ENCODE measurements around the gene ARHGAP25.

The ARHGAP25 gene

DNA sequence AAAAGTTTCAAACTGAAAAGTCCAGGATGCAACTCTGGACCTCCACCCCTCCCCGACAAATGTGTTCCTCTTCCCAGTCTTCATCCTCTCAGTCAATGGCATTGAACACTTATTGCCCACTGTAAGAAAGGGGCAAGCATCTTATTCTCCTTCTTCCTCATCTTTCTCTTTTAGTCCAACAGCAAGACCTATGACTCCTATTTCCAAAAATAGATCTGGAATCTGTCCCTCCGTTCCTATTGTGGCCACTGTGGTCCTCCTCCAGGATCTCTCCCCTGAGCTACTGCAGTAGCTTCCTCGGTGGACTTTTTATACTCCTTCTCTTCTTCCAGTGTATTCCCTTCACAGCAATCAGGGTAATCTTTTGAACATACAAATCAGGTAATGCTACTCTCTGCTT is 28.0 kb upstream of the ARHGAP25 start:
- Histone ChIP-seq H3K4ac (ENCODE audit: low read depth in 1 of 2, low read length in 2 of 2) (no peak overlapping the region), H3K27me3 (ENCODE audit: control insufficient read depth in 1 of 2, insufficient read depth in 1 of 2, low read length in 2 of 2) (peaks cover 20 to 38% of the 10 kb centered on the region in 2 experiments), H2BK12ac (ENCODE audit: low read length in 2 of 2) (no peak overlapping the region), H2BK120ac (ENCODE audit: low read depth, low read length) (no peak overlapping the region), H2BK5ac (ENCODE audit: low read depth, low read length, poor library complexity, severe bottlenecking) (no peak overlapping the region), H2AK5ac (ENCODE audit: low read length, severe bottlenecking) (no peak overlapping the region), H3K27ac (ENCODE audit: low read length, poor library complexity, severe bottlenecking) (no peak overlapping the region), H2BK15ac (ENCODE audit: low read depth, poor library complexity, severe bottlenecking) (no peak overlapping the region), H4K91ac (ENCODE audit: low read length) (no peak overlapping the region), H2AFZ (ENCODE audit: low read depth, low read length) (no peak overlapping the region), H3K4me1 (ENCODE audit: control insufficient read depth, insufficient read depth, low read depth, low read length) (no peaks in the 10 kb centered on the region), H3K23ac (ENCODE audit: low read length in 2 of 2) (no peak overlapping the region), H3K4me3 (ENCODE audit: insufficient read depth in 1 of 2, low read depth in 1 of 2, low read length in 2 of 2) (no peak overlapping the region), H3K18ac (ENCODE audit: low read depth in 1 of 2, low read length in 2 of 2) (no peak overlapping the region), H3K14ac (ENCODE audit: low read length in 2 of 2) (no peak overlapping the region), H3K36me3 (ENCODE audit: control insufficient read depth in 1 of 2, insufficient read depth in 2 of 2, low read depth in 1 of 2, low read length in 2 of 2) (no peaks in the 10 kb centered on the region), H3K4me2 (ENCODE audit: low read length, poor library complexity, severe bottlenecking) (no peak overlapping the region), H3K9ac (ENCODE audit: low read length) (no peak overlapping the region), H3K79me1 (replicated peaks; ENCODE audit: low read length, poor library complexity, severe bottlenecking) (no peaks in the 10 kb centered on the region), H3K9me3 (ENCODE audit: control insufficient read depth, low read length) (no peaks in the 10 kb centered on the region), H4K8ac (ENCODE audit: low read length) (no peak overlapping the region)
- 88% methylated on average over 3 of the region's 3 CpGs for WGBS
- no peak for DNase-seq

GRCh38 chr2:68708629-68709028 is 26.0 kb upstream of the ARHGAP25 start:
- Histone ChIP-seq H3K79me1 (replicated peaks; ENCODE audit: low read length, poor library complexity, severe bottlenecking) (no peaks in the 10 kb centered on the region), H3K36me3 (ENCODE audit: control insufficient read depth in 1 of 2, insufficient read depth in 2 of 2, low read depth in 1 of 2, low read length in 2 of 2) (no peaks in the 10 kb centered on the region), H3K4me1 (ENCODE audit: control insufficient read depth, insufficient read depth, low read depth, low read length) (no peaks in the 10 kb centered on the region), H3K27ac (ENCODE audit: low read length, poor library complexity, severe bottlenecking) (no peak overlapping the region), H2BK120ac (ENCODE audit: low read depth, low read length) (no peak overlapping the region), H3K4me2 (ENCODE audit: low read length, poor library complexity, severe bottlenecking) (no peak overlapping the region), H3K4ac (ENCODE audit: low read depth in 1 of 2, low read length in 2 of 2) (no peak overlapping the region), H2BK15ac (ENCODE audit: low read depth, poor library complexity, severe bottlenecking) (no peak overlapping the region), H3K27me3 (ENCODE audit: control insufficient read depth in 1 of 2, insufficient read depth in 1 of 2, low read length in 2 of 2) (peaks cover 20 to 38% of the 10 kb centered on the region in 2 experiments), H3K14ac (ENCODE audit: low read length in 2 of 2) (no peak overlapping the region), H2AFZ (ENCODE audit: low read depth, low read length) (no peak overlapping the region), H4K8ac (ENCODE audit: low read length) (no peak overlapping the region), H2BK5ac (ENCODE audit: low read depth, low read length, poor library complexity, severe bottlenecking) (no peak overlapping the region), H3K4me3 (ENCODE audit: insufficient read depth in 1 of 2, low read depth in 1 of 2, low read length in 2 of 2) (no peak overlapping the region), H3K9ac (ENCODE audit: low read length) (no peak overlapping the region), H2BK12ac (ENCODE audit: low read length in 2 of 2) (no peak overlapping the region), H3K23ac (ENCODE audit: low read length in 2 of 2) (peak overlapping the region in 1 of 2 experiments; percentile 92), H3K18ac (ENCODE audit: low read depth in 1 of 2, low read length in 2 of 2) (no peak overlapping the region), H4K91ac (ENCODE audit: low read length) (no peak overlapping the region), H2AK5ac (ENCODE audit: low read length, severe bottlenecking) (no peak overlapping the region), H3K9me3 (ENCODE audit: control insufficient read depth, low read length) (no peaks in the 10 kb centered on the region)
- 83% methylated on average over 3 of the region's 3 CpGs for WGBS
- no peak for DNase-seq

GRCh38 chr2:68709421-68709911 is 25.1 kb upstream of the ARHGAP25 start:
- Histone ChIP-seq H2BK15ac (ENCODE audit: low read depth, poor library complexity, severe bottlenecking) (no peak overlapping the region), H4K91ac (ENCODE audit: low read length) (no peak overlapping the region), H3K14ac (ENCODE audit: low read length in 2 of 2) (no peak overlapping the region), H2BK12ac (ENCODE audit: low read length in 2 of 2) (peak overlapping the region in 1 of 2 experiments; percentile 97), H3K9ac (ENCODE audit: low read length) (no peak overlapping the region), H4K8ac (ENCODE audit: low read length) (no peak overlapping the region), H2BK120ac (ENCODE audit: low read depth, low read length) (peak overlapping the region; percentile 27), H2AFZ (ENCODE audit: low read depth, low read length) (peak overlapping the region; percentile 57), H3K36me3 (ENCODE audit: control insufficient read depth in 1 of 2, insufficient read depth in 2 of 2, low read depth in 1 of 2, low read length in 2 of 2) (no peaks in the 10 kb centered on the region), H3K4me1 (ENCODE audit: control insufficient read depth, insufficient read depth, low read depth, low read length) (no peaks in the 10 kb centered on the region), H3K4me3 (ENCODE audit: insufficient read depth in 1 of 2, low read depth in 1 of 2, low read length in 2 of 2) (no peak overlapping the region), H3K9me3 (ENCODE audit: control insufficient read depth, low read length) (no peaks in the 10 kb centered on the region), H3K79me1 (replicated peaks; ENCODE audit: low read length, poor library complexity, severe bottlenecking) (no peaks in the 10 kb centered on the region), H3K4me2 (ENCODE audit: low read length, poor library complexity, severe bottlenecking) (no peak overlapping the region), H3K18ac (ENCODE audit: low read depth in 1 of 2, low read length in 2 of 2) (peak overlapping the region in 1 of 2 experiments; percentile 80), H3K23ac (ENCODE audit: low read length in 2 of 2) (no peak overlapping the region), H3K27ac (ENCODE audit: low read length, poor library complexity, severe bottlenecking) (no peak overlapping the region), H3K4ac (ENCODE audit: low read depth in 1 of 2, low read length in 2 of 2) (no peak overlapping the region), H3K27me3 (ENCODE audit: control insufficient read depth in 1 of 2, insufficient read depth in 1 of 2, low read length in 2 of 2) (peaks cover 20 to 38% of the 10 kb centered on the region in 2 experiments), H2AK5ac (ENCODE audit: low read length, severe bottlenecking) (no peak overlapping the region), H2BK5ac (ENCODE audit: low read depth, low read length, poor library complexity, severe bottlenecking) (no peak overlapping the region)
- WGBS: 39% methylated on average over 5 of the region's 5 CpGs
- peak; percentile 75 for DNase-seq

DNA sequence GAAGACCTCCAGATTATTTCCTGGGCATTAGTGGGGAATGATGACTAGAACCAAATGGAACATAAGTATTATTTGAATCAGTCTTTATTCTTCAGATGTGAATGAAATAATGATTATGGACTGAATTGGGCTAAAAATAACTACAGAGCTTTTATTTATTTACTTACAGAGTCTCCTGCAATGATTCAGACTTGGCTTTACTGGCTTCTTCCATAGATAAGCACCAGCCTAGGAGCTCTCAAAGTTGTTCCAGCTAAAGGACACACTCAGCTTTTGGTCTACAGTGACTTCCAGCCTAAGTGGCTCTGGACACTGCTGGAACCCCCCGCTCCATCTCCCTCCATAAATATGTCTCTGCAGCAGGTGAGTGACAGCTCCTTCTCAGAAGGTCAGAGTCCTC is 24.3 kb upstream of the ARHGAP25 start:
- Histone ChIP-seq H2AK5ac (ENCODE audit: low read length, severe bottlenecking) (no peak overlapping the region), H3K4me2 (ENCODE audit: low read length, poor library complexity, severe bottlenecking) (no peak overlapping the region), H3K4me3 (ENCODE audit: insufficient read depth in 1 of 2, low read depth in 1 of 2, low read length in 2 of 2) (no peak overlapping the region), H4K8ac (ENCODE audit: low read length) (no peak overlapping the region), H3K79me1 (replicated peaks; ENCODE audit: low read length, poor library complexity, severe bottlenecking) (no peaks in the 10 kb centered on the region), H2BK120ac (ENCODE audit: low read depth, low read length) (peak overlapping the region; percentile 3), H3K18ac (ENCODE audit: low read depth in 1 of 2, low read length in 2 of 2) (no peak overlapping the region), H3K14ac (ENCODE audit: low read length in 2 of 2) (no peak overlapping the region), H3K9ac (ENCODE audit: low read length) (no peak overlapping the region), H3K36me3 (ENCODE audit: control insufficient read depth in 1 of 2, insufficient read depth in 2 of 2, low read depth in 1 of 2, low read length in 2 of 2) (no peaks in the 10 kb centered on the region), H2BK12ac (ENCODE audit: low read length in 2 of 2) (peak overlapping the region in 1 of 2 experiments; percentile 72), H2BK5ac (ENCODE audit: low read depth, low read length, poor library complexity, severe bottlenecking) (no peak overlapping the region), H4K91ac (ENCODE audit: low read length) (no peak overlapping the region), H3K23ac (ENCODE audit: low read length in 2 of 2) (no peak overlapping the region), H3K4ac (ENCODE audit: low read depth in 1 of 2, low read length in 2 of 2) (no peak overlapping the region), H3K4me1 (ENCODE audit: control insufficient read depth, insufficient read depth, low read depth, low read length) (no peaks in the 10 kb centered on the region), H3K27me3 (ENCODE audit: control insufficient read depth in 1 of 2, insufficient read depth in 1 of 2, low read length in 2 of 2) (peaks cover 20 to 37% of the 10 kb centered on the region in 2 experiments), H2AFZ (ENCODE audit: low read depth, low read length) (no peak overlapping the region), H2BK15ac (ENCODE audit: low read depth, poor library complexity, severe bottlenecking) (no peak overlapping the region), H3K27ac (ENCODE audit: low read length, poor library complexity, severe bottlenecking) (no peak overlapping the region), H3K9me3 (ENCODE audit: control insufficient read depth, low read length) (no peaks in the 10 kb centered on the region)
- WGBS: 89% methylated on average over 1 of the region's 1 CpG
- peak; percentile 52 for DNase-seq
